ENCODE measurements around the gene HELZ.

GRCh38 chr17:67186782-67187181 is 58.2 kb downstream of the HELZ start:
- TF ChIP-seq FOXJ3 (CRISPR knock-in tag; IDR thresholded peaks at IDR 0.05) (no peak), CTCF (IDR thresholded peaks at IDR 0.05) (no peak), YY1 (IDR thresholded peaks at IDR 0.05; ENCODE audit: low read depth) (no peak), RCOR1 (IDR thresholded peaks at IDR 0.05; ENCODE audit: low read length) (no peak)
